HG03066 (cell line): ENCODE data around the gene TERT.

ENCODE experiments used
- ATAC-seq: cut with Tn5 transposase; IDR thresholded peaks from one replicate; pipeline ENCODE4 v1.9.1; 2021; ENCODE audit warnings: low read depth; ENCODE audit not compliant: unreplicated experiment

TERT gene

DNA sequence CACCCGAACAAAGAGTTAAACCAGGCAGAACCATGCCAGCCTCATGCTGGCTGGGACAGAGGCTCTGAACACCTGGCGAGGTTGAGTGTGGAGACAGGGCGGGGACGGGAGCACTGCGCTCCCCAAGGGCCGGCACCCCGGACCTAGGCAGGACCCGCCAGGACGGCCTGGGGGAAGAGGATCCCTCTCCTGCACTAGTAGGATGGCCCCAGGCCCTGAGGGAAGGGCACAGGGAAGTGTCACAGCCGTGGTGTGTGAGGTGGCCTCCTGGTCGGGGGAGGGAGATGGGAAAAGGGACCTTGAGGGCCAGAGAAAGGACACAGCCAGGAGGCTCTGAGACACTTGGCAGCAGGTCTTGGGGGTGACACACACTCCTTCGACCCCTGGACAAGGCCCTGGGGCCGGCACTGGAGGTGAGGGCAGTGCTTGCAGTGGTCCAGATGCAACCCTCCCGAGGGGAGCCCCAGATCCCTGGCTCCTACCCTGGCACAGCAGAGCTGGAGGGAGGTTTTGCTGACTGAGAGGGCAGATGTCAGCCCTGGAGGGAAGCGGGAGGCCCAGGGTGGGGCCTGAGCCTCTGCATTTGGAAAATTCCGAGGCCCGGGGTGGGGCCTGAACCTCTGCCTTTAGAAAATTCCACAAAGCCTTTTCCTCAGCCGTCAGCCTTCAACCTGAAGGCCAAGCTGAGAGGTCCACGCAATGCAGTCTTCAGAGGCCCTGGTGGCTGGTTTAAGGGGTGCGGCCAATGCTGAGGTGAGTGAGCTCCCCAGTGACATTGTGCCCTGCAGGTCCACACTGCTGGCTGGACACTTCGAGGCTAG, 24.8 kb upstream of the TERT start:
- ATAC-seq, result no peak

DNA sequence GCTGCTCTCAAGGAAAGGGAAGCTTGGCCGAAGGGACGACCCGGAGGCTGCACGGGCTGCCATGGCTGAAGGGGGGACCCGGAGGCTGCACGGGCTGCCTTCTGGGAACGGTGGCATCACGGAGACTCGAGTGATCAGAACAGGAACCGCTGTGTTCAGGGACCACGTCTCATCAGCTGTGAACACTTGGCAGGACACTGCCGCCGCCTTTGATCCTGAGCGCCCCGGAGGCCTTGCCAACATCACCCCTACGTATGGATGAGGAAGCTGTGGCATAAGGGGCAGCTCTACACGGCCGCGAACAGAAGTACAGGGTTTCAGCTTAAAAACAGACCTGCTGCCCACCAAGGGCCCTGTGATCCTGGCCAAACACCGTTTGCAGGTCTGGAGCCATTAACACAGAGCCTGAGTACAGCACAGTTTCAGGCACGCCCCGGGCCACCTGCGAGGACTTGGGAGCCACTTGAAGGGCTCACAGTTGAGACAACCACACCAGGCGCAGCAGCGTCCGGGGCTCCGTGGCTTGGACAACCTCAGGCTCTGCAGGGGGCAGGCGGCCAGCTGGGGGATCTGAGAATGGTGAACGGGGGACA, 23.9 kb upstream of the TERT start:
- no peak for ATAC-seq

DNA sequence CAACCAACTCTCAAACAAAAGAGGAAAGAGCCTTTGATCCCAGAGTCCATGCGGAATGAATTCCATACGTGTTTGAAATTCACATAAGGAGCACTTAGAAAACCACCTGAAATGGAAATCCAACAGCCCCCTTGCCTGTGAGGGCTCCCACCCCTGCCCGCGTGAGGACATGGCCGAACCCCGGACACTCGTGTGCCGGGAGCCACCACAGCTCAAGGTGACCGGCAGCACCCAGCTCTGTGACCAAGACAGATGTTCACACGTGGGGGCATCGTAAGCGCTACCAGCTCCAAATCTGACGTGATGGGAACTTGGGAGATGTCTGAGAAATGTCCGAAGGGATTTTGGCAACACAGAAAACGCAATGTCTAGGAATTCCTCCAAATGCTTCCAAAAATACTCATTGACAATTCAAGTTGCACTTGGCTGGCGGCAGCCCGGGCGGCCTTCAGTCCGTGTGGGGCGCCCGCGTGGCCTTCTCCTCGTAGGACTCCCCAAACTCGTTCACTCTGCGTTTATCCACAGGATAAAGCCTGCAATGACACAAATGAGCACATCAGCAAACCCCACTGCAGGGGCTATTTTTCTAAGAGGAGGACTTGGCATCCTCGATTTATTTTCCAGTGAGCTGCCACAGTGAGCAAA, 23.2 kb upstream of the TERT start:
- no peak for ATAC-seq

- ATAC-seq, result no peak
Measured at GRCh38 chr5:1316588-1317340, 21.9 kb upstream of the TERT start.

DNA sequence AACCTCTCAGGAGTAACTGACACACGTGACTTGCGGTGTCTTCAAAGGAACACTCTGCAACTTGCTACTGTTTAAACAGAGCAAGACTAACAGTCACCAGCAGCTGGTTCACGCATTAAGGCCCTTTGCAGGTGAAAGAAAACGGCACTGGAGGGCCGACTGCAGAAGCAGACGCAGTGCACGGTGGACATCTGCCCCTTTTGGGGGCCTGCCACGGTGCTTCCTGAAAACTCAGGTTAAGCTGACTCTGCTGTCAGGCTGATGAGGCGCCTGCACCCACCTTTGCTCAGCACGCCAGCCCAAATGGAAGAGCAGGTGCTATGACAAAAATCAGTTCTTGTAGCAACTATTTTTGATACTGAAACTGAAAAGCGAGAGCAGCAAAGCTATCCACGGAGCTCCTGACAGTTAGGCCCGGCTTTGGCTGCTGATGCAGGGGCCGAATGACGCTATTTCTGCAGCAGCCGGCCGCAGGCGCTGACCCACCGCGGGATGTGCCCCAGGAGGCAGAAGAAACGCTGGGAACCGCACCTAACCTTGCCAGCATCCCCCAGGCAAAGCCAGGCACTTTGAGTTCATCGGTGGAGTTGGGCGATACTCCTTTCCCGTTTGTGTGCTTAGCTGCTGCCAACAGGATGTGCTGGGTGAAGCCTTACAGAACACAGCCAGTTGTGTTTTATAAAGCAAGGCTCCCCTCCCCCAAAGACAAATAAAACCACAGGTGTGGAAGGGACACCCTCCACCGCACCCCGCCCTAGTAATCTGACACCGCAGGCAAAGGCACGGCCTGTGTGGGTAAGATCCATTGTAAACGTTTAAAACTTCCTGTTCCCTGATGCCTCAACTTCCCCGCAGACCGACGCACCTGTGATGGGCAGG, 21.1 kb upstream of the TERT start:
- peak; percentile 51 for ATAC-seq

GRCh38 chr5:1315018-1315708, 20.3 kb upstream of the TERT start:
- no peak for ATAC-seq

DNA sequence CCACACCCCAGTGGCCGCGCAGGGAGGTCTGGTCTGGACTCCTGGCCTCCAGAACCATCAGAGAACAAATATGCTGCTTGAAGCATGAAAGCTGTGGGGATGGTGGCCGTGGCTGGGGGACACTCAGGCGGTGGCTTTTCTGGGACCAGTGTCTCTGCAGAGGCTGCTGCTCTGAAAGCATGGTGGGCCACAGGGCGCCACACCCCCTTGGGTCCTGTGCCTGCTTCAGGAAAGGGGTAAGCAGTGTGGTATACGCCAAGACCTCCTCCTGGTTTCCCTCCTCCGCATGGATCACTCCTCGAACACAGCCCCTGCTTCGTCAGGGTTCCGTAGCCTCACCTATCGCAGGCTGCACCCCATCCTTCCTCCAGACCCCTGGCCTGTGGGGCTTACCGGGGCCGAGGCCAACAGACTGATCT, 19.7 kb upstream of the TERT start:
- ATAC-seq, result no peak

DNA sequence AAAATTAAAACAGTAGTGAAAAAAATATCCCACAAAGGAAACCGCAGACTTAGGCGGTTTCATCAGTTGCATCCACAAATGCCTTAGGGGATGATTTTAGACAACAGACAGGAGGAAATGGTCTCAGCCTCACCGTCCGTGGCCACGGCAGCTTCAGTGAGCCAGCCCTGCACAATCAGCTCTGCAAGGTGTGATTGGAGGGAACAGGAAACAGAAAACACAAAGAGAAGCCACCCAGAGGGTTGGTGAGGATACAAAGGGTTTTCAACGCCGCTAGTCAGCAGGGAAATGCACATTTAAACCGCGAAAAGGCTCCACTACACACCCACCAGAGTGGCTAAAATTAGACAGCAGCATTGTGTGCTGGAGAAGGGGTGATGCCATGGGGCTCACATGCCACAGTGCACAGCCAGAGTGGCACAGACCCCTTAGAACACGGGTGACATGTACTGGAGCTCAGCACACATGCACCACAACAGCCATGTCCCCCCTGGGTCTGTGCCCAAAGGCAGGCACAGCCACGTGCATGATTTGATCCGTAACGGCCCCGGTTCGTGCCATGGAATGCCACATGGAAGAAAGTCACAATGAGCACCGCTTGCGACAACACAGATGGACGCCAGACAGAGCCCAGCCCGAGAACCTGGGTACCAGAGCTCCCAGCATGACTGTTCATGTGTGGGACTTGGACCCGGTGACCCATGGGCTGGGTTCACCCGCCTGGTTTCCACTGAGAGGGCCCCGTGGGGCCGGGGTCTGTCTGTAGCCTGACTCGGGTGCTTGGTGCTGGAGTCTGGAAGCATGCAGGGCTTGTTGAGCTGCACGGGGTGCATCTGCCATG, 18.3 kb upstream of the TERT start:
- ATAC-seq, result peak; percentile 63

- no peak for ATAC-seq
Measured at GRCh38 chr5:1312206-1312605, 17.3 kb upstream of the TERT start.

GRCh38 chr5:1311439-1312055, 16.7 kb upstream of the TERT start:
- ATAC-seq, result no peak

DNA sequence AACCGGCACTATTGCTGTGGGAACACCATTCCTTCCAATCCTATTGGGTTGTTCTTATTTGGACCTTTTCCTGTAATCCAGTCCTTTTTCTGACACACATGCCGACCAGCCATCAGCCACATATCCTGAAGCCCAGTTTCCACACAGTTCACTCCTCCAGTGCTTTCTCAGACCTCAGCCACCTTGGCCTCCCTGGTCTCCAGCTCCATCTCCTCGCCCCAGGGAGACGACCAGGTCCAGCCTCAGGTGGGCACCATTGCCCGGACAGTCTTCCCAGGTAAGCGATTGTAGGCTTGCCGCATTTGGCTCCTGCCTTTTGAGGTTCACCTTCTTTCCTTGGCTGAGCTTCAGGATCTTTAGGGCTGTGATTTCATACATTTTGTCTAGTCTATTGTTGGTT, 15.2 kb upstream of the TERT start:
- no peak for ATAC-seq

DNA sequence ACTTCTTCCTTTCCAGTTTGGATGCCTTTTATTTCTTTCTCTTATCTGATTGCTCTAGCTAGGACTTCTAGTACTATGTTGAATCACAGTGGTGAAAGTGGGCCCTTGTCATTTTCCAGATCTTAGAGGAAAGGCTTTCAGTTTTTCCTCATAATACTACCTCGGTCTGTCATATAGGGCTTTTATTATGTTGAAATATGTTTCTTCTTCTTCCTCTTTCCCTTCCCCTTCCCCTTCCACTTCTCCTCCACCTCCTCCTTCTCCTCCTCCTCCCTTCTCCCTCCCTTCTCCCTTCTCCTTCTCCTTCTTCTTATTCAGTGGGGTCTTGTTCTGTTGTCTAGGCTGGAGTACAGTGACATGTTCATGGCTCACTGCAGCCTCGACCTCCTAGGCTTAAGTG, 9.2 kb upstream of the TERT start:
- no peak for ATAC-seq

DNA sequence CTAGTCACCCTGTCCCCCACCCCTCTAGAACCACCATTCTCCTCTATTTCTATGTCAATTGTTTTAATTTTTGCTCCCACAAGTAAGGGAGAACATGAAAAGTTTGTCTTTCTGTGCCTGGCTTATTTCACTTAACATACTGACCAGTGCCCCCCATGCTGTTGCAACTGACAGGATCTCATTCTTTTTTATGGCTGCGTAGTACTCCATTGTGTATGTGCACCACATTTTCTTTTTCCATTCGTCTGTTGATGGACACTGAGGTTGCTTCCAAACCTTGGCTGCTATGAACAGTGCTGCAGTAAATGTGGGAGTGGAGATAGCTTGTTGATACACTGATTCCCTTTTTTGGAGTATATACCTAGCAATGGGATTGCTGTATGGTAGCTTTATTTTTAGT, 7.4 kb upstream of the TERT start:
- ATAC-seq, result no peak

- ATAC-seq, result no peak
Measured at GRCh38 chr5:1300581-1301083, 5.8 kb upstream of the TERT start.

GRCh38 chr5:1299961-1300360, 5.1 kb upstream of the TERT start:
- ATAC-seq, result no peak

DNA sequence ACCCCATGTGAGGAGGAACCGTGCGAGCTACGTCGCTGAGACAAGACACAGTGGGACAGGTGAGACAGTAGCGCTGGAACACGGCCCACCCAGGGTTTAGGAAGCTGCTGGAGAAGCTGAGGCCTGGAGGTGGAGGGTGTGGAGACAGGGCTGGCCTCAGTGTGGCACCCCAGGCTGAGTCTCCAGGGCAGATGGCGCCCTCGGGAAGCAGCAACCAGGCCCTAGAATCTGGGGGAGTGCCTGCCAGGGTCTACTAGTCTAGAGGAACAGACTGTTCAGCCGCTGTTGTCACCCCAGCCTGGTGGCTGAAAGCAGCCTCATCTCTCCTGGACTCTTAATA, 4.6 kb upstream of the TERT start:
- ATAC-seq, result no peak

DNA sequence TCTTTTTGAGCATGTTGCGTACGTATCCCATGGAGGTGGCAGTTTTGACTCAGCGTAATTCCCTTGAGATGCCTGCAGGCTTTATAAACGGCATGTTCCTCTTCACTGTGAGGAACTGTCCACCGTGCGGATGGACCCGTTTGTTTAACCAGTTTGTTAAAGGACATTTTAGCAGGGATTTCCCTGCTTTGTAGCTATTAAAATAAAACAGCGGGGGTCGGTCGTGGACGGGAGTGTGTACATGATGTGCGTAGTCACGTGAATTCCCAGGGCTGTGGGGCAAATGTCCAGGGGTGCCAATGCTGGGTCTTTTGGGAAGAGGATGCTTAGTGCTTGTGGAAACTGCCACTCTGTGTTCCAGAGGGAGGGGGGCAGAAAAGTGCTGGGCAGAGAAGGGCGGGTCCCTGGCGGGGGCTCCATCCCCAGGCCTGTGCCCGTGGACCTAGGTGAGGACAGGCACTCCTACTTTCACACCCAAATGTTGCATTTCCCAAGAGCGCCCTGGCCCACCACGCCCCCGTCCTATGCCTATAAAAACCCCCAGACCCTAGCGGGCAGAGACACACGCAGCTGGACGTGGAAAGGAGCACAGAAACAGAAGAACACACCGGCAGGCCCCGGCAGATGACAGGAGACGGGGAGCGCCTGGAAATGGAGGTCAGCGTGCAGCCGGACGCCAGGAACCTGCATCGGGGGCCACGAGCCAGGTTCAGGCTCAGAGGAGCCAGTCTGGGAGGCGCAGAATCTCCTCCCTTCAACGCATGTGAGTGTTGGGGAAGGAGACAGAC, 4.0 kb upstream of the TERT start:
- no peak for ATAC-seq
